CD8-positive, alpha-beta memory T cell (primary cell): ENCODE measurements around the gene IDI2. TPM values are rescaled to one million over a fixed set of nuclear protein-coding genes. Genes with fewer than 3 reads are reported as not detected.

ENCODE experiments used
- CTCF ChIA-PET: fragments of 350-600 bp; sonication (Branson Sonifier 250); formaldehyde crosslinking; loops from one replicate; lab custom pipeline; 2021; ENCODE audit warnings: antibody characterized with exemption; lab: Charles Lee
- POLR2A ChIA-PET: fragments of 350-600 bp; sonication (Branson Sonifier 250); formaldehyde crosslinking; loops from one replicate; lab custom pipeline; 2021; ENCODE audit warnings: antibody characterized with exemption; lab: Charles Lee
- DNase-seq, 5 donors: peaks; one replicate each; pipeline versions ENCODE4 v3.0.0 to v3.0.0-alpha.2; 2020 to 2022; ENCODE audit warnings: mixed read lengths in 1 of 5
- H3K27ac ChIP-seq: one replicate; pipeline ENCODE4 v1.7.0; 2013; ENCODE audit warnings: low read depth, mild to moderate bottlenecking, low read length, moderate library complexity
- H3K27me3 ChIP-seq: 2 replicates; pipeline ENCODE4 v1.7.0; 2013; ENCODE audit warnings: low read length, mild to moderate bottlenecking; ENCODE audit not compliant: insufficient read depth, poor library complexity, severe bottlenecking
- H3K36me3 ChIP-seq: 2 replicates; pipeline ENCODE4 v1.7.0; 2013; ENCODE audit warnings: mild to moderate bottlenecking, low read length, moderate library complexity; ENCODE audit not compliant: insufficient read depth
- H3K4me1 ChIP-seq: 2 replicates; pipeline ENCODE4 v1.7.0; 2013; ENCODE audit warnings: mild to moderate bottlenecking, low read length, moderate library complexity; ENCODE audit not compliant: insufficient read depth
- H3K4me3 ChIP-seq: 2 replicates; pipeline ENCODE4 v1.7.0; 2013; ENCODE audit warnings: mild to moderate bottlenecking, low read length
- H3K9me3 ChIP-seq: 2 replicates; pipeline ENCODE4 v1.7.0; 2013; ENCODE audit warnings: mild to moderate bottlenecking, low read length
- H3K27ac Mint-ChIP-seq, 8 donors: one replicate each; pipeline ENCODE4 v1.8.0; 2020 to 2021; ENCODE audit warnings: mixed read lengths in 8 of 8, mild to moderate bottlenecking in 6 of 8, inconsistent platforms in 3 of 8, moderate library complexity in 3 of 8
- H3K27me3 Mint-ChIP-seq, 2 donors: one replicate each; pipeline ENCODE4 v1.8.0; 2020 to 2021; ENCODE audit warnings: mixed read lengths in 2 of 2, mild to moderate bottlenecking in 1 of 2, moderate library complexity in 1 of 2
- H3K36me3 Mint-ChIP-seq, 3 donors: one replicate each; pipeline ENCODE4 v1.8.0; 2020 to 2021; ENCODE audit warnings: mixed read lengths in 3 of 3, inconsistent platforms in 1 of 3, mild to moderate bottlenecking in 1 of 3
- H3K4me1 Mint-ChIP-seq, 3 donors: one replicate each; pipeline ENCODE4 v1.8.0; 2020 to 2021; ENCODE audit warnings: mixed read lengths in 3 of 3, inconsistent platforms in 1 of 3, mild to moderate bottlenecking in 1 of 3
- H3K4me3 Mint-ChIP-seq, 7 donors: one replicate each; pipeline ENCODE4 v1.8.0; 2020 to 2021; ENCODE audit warnings: mixed read lengths in 7 of 7, mild to moderate bottlenecking in 6 of 7, moderate library complexity in 4 of 7, inconsistent platforms in 2 of 7
- H3K9me3 Mint-ChIP-seq, 5 donors: one replicate each; pipeline ENCODE4 v1.8.0; 2020 to 2022; ENCODE audit warnings: mixed read lengths in 5 of 5, mild to moderate bottlenecking in 3 of 5, moderate library complexity in 2 of 5, inconsistent platforms in 1 of 5
- polyA plus RNA-seq: library from polyadenylated mRNA; unstranded; fragments of 300-500 nt; fragmentation: Illumina TruSeq; gene quantifications from one replicate; pipeline ENCODE4 v1.2.3, GENCODE V29; 2021
- total RNA-seq, 2 experiments: library from RNA; stranded (reverse); gene quantifications; one replicate each; pipeline ENCODE4 v1.2.3, GENCODE V29; 2021

Gene IDI2
- total and polyA plus RNA-seq, 3 experiments from 2014 or later: not detected

- H3K9me3 ChIP-seq: no peaks in the 10 kb centered on the region
- H3K27ac ChIP-seq: no peak overlapping the region
- DNase-seq: no peak
- H3K9me3 Mint-ChIP-seq: peaks cover 0 to 4% (median 0%) of the 10 kb centered on the region in 5 donors
- peak overlapping the region in 1 of 8 donors; percentile 11 for H3K27ac Mint-ChIP-seq
- peaks cover 0 to 8% (median 0%) of the 10 kb centered on the region in 3 donors for H3K4me1 Mint-ChIP-seq
- POLR2A ChIA-PET: no interaction called here
- no peak overlapping the region for H3K4me3 ChIP-seq
- CTCF ChIA-PET: no interaction called here
- H3K36me3 ChIP-seq: no peaks in the 10 kb centered on the region
- no peaks in the 10 kb centered on the region for H3K27me3 ChIP-seq
- H3K36me3 Mint-ChIP-seq: peaks cover 0 to 11% (median 0%) of the 10 kb centered on the region in 3 donors
- peaks cover 4 to 49% of the 10 kb centered on the region in 2 donors for H3K27me3 Mint-ChIP-seq
- H3K4me1 ChIP-seq: peaks cover 4% of the 10 kb centered on the region
- H3K4me3 Mint-ChIP-seq: no peak overlapping the region
Measured at GRCh38 chr10:969473-970150, 56.0 kb downstream of the IDI2 start.

Other genes starting within 250 kb of the IDI2 start
- gene LARP4B, start 94.2 kb downstream of the IDI2 start, total RNA-seq: 100 to 1,000 TPM; 121 to 128 TPM
- gene LARP4B, start 94.2 kb downstream of the IDI2 start, polyA plus RNA-seq: 30.6 TPM
- 100 to 1,000 TPM; 147 to 156 TPM for gene GTPBP4, start 37.4 kb downstream of the IDI2 start, total RNA-seq
- gene GTPBP4, start 37.4 kb downstream of the IDI2 start, polyA plus RNA-seq: 21.9 TPM
- gene IDI1, start 23.3 kb upstream of the IDI2 start, total RNA-seq: 10 to 100 TPM; 47.4 to 50.1 TPM
- gene IDI1, start 23.3 kb upstream of the IDI2 start, polyA plus RNA-seq: 53.1 TPM
- 10 to 100 TPM; 14.5 to 15.8 TPM for gene WDR37, start 30.5 kb upstream of the IDI2 start, total RNA-seq
- 21.7 TPM for gene WDR37, start 30.5 kb upstream of the IDI2 start, polyA plus RNA-seq